GM19395 (cell line): ENCODE results near the gene STARD10.
"Not testable (repeated sequence)": the region's sequence is repeated elsewhere in the genome, so short reads cannot be mapped to it uniquely, and the experiment has no call there.

ENCODE experiments used
- ATAC-seq: cut with Tn5 transposase; IDR thresholded peaks from one replicate; pipeline ENCODE4 v1.9.1; 2021; ENCODE audit warnings: mild to moderate bottlenecking, moderate library complexity; ENCODE audit not compliant: unreplicated experiment

STARD10 gene

GRCh38 chr11:72826191-72826941 lies 32.5 kb upstream of the STARD10 start:
- ATAC-seq, result no peak

DNA sequence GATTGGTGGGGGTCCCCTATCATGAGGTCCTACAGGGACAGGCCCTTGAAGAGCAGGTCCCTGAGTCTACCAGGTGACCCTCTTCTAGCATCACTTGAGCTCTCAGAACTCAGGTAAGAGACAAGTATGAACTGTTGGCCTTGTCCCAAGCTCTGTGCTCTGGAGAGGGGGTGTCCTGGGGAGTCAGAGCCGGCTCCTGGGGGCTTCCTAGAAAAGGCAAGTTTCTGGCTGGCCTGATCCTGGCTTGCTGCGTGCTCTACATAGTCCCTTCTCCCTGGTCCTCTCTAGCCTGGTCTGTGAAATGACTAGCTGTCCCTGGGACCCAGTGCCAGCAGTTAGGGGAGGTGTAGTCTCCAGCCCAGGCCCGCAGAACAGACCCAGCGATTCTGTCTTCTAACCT lies 31.8 kb upstream of the STARD10 start:
- no peak for ATAC-seq

- ATAC-seq, result no peak
Measured at GRCh38 chr11:72824811-72825505, 31.1 kb upstream of the STARD10 start.

DNA sequence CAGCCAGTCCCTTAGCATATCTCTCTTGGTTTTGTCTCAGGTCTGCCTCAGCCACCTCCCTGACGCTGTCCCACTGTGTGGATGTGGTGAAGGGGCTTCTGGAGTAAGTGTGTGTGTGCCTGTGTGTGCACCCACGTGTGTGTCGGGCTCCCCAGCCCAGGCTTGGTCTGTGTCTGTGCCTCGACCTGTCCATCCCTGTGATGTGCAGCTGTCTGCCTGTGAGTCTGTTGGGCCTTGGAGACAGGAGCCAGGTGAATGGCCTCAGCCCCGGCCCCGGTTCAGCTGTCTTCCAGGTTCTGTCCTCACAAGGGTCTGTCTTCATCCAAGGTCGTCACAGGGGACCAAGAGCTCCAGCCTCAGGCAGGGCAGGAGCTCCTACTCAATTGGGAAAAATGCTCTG lies 30.2 kb upstream of the STARD10 start:
- no peak for ATAC-seq

GRCh38 chr11:72823105-72823804 lies 29.4 kb upstream of the STARD10 start:
- no peak for ATAC-seq

GRCh38 chr11:72821920-72822799 lies 28.3 kb upstream of the STARD10 start:
- peak; percentile 55 for ATAC-seq

DNA sequence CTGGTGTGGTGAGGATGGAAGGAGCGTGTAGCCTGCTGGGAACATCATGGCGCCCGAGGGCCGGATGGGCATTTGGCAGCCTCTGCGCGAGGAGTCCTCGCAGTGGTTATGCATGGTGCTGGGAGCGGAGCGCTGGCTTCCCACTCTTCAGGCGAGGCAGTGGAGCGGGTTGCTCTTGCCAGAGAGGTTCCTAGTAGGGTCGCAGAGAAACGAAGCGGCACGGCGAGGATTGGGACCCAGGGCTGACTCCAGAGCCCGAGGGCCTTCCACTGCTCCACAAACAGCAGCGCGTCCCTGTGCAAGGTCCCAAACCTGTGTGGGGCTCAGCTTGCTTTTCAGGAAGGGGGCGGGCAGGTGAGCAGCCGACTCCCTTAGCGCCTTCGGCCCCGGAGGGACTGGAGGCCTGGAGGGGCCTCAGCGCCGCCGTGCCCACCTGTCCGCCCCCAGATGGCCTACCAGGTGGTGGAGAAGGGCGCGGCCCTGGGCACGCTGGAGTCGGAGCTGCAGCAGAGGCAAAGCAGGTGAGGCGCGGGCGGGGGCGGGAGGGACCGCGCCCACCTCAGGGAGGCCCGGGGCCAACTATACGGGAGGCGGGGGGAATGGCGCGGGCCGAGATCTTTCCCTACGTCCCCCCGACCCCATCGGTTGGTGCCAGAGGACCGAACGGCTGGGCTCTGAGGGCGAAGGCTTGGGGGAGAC lies 27.5 kb upstream of the STARD10 start:
- no peak for ATAC-seq

GRCh38 chr11:72820439-72821139 lies 26.7 kb upstream of the STARD10 start:
- ATAC-seq, result no peak

DNA sequence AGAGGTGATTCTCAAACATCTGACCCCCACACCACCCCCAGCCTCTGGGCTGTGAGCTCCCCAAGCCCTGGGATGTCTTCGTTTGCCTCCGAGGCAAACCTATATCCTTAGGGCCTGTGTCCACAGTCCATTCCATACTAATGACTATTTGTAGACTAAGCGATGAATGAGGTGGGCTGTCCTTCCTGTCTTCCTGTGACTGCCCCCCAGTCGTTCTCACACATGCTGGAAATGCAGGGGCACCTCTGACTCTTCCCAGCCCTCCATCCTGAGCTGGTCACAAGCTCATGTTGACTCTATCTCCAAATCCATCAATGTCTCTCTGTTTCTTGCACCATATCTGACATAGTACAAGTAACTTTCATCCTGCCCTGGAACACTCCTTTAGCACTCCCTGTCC lies 25.1 kb upstream of the STARD10 start:
- ATAC-seq, result no peak

- no peak for ATAC-seq
Measured at GRCh38 chr11:72817966-72818365, 24.1 kb upstream of the STARD10 start.

DNA sequence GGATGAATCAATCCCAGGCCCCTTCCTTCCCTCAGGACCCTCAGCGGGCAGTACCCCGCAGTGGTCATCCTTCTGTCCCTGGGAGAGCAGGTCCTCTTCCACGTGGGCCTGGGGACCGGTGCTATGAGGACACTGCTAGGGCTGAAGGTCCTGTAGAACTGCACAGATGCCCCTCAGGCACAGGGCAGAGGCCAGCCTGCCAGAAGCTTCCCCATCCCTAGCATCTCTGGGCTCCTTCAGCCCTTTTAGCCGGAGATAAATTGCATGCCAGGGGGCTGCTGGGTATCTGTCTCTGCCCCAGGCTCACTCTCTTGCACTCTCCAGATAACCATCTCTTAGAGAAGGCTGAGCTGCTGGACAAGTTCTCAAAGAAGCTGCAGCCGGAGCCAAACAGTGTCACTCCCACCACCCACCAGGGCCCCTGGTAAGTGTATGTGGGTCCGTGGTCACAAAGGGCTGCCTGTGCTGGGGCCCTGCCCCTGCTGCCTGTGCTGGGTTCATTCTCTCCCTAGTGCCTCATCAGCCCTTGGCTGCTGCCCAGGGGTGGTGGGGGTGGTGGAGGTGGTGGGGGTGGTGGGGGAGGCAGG lies 22.6 kb upstream of the STARD10 start:
- no peak for ATAC-seq

GRCh38 chr11:72815110-72815618 lies 21.3 kb upstream of the STARD10 start:
- peak; percentile 9 for ATAC-seq

DNA sequence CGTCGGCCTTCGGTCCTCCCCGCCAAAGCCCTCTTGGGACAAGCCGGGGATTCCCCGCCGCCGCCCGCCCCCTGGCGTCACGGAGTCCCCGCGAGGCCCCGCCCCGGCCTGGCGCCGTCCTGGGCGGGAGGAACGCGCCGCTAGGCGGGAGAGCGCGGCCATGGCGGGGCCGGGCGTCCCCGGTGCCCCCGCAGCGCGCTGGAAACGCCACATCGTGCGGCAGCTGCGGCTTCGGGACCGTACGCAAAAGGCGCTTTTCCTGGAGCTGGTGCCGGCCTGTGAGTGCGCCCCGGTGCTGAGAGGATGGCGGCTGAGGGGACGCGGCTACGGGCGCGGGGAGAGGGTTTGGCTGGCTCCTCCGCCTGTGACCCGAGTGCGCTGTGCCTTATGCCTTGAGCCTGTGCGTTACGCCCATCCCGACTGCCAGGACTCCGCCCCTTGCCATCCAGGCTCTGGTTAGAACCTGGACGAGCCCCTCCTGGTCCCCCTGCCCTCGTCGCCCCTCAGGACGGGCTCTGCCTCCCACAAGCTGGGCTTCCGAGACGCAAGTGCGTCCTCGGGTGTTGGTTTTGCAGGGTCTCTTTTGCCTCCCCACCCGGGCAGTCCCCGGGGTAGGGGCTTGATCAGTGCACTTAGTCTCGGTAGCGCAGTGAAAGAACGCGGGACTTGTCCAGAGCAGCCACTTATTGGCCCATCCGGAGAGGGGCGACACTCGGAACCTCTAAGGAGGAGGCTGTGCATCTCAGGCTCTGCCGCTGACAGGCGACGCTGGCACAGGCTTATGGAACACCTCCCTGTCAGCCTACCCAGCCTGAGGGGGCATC lies 20.7 kb upstream of the STARD10 start, which contains the start of gene ATG16L2:
Gene ATG16L2 (plus strand): TSS at position 126 of the 824 bp plus-strand sequence. CDS start 35 bp downstream, at position 161.
- peak; percentile 62 for ATAC-seq

- ATAC-seq, result peak; percentile 51
Measured at GRCh38 chr11:72813740-72814285, 20.0 kb upstream of the STARD10 start.

GRCh38 chr11:72812967-72813739 lies 19.3 kb upstream of the STARD10 start:
- peak; percentile 41 for ATAC-seq

DNA sequence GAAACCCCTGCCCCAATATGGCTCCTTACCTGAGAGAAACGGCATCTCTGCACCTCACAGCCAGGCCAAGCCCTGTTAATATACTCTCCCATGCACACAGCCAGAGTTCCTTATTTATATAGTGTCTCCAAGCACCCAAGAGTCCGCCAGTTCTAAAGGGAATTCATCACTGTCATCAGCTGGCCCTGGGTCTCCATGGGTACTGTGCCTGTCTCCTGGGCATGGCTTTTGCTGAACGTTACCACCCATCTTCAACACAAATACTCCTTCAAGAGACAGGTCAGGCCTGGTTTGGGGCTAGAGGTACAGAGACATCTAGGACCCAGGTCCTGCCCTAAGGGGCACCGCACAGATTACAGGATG lies 18.7 kb upstream of the STARD10 start:
- peak; percentile 2 for ATAC-seq

- ATAC-seq, result not testable (repeated sequence)
Measured at GRCh38 chr11:72811686-72812085, 17.8 kb upstream of the STARD10 start.
